Omental fat pad (tissue), 4 donors: ENCODE measurements around the gene SEMA3A. TPM values are rescaled to one million over a fixed set of nuclear protein-coding genes. Genes with fewer than 3 reads are reported as not detected.

ENCODE experiments used
- ATAC-seq: fragments of 150-250 bp; one replicate; pipeline ENCODE4 v1.9.1; 2016; ENCODE audit warnings: mild to moderate bottlenecking, moderate library complexity; ENCODE audit not compliant: low FRiP score
- DNase-seq: peaks from one replicate; pipeline ENCODE4 v3.0.0-alpha.2; 2019; ENCODE audit warnings: low spot score
- CTCF ChIP-seq, 3 donors: fragments of 450-650 bp; IDR thresholded peaks; one replicate each; pipeline ENCODE4 v1.5.1; 2016 to 2017; ENCODE audit warnings: antibody characterized with exemption in 3 of 3, mild to moderate bottlenecking in 3 of 3, moderate library complexity in 2 of 3
- total RNA-seq, 4 donors: library from RNA; depleted of rRNA; stranded (reverse); fragments of >200 nt; gene quantifications; one replicate each; pipeline ENCODE4 v1.1.0, GENCODE V29; 2016

Gene SEMA3A
- total RNA-seq, 4 donors from 2014 or later = 4.3 to 11.4 (median 7.4) TPM

GRCh38 chr7:84047085-84047484 lies 147.5 kb downstream of the SEMA3A start:
- no peak for ATAC-seq
- no peak for TF ChIP-seq CTCF (IDR thresholded peaks at IDR 0.05)
- DNase-seq = no peak

- DNase-seq = no peak
- no peak for ATAC-seq
- TF ChIP-seq CTCF (IDR thresholded peaks at IDR 0.05) = no peak
These were observed 149.8 kb downstream of the SEMA3A start for GRCh38 chr7:84044834-84045233.

- TF ChIP-seq CTCF (IDR thresholded peaks at IDR 0.05) = no peak
These were observed 150.9 kb downstream of the SEMA3A start for GRCh38 chr7:84043661-84044191.

GRCh38 chr7:84042110-84042539 lies 152.5 kb downstream of the SEMA3A start:
- no peak for TF ChIP-seq CTCF (IDR thresholded peaks at IDR 0.05)

More at GRCh38 chr7:84043661-84044191, 150.9 kb downstream of the SEMA3A start:
- ATAC-seq (no peak), DNase-seq (no peak)

GRCh38 chr7:84041649-84042048 lies 152.9 kb downstream of the SEMA3A start:
- TF ChIP-seq CTCF (IDR thresholded peaks at IDR 0.05) = no peak
- ATAC-seq (no peak), DNase-seq (no peak)

More at GRCh38 chr7:84042110-84042539, 152.5 kb downstream of the SEMA3A start:
- DNase-seq (no peak), ATAC-seq (no peak)

- DNase-seq (no peak), ATAC-seq (no peak)
- no peak for TF ChIP-seq CTCF (IDR thresholded peaks at IDR 0.05)
These were observed 154.2 kb downstream of the SEMA3A start for GRCh38 chr7:84040355-84040754.

GRCh38 chr7:84039432-84039831 lies 155.2 kb downstream of the SEMA3A start:
- no peak for TF ChIP-seq CTCF (IDR thresholded peaks at IDR 0.05)
- ATAC-seq = no peak

More at GRCh38 chr7:84039432-84039831, 155.2 kb downstream of the SEMA3A start:
- no peak for DNase-seq
